Ishikawa (cell line): Measurements from ENCODE around the gene KCNK17.

Source experiments
- CEBPB ChIP-seq: IDR thresholded peaks from 2 replicates; pipeline ENCODE4 v1.6.1; 2012
- CREB1 ChIP-seq: IDR thresholded peaks from 2 replicates; pipeline ENCODE4 v1.6.1; 2012; ENCODE audit warnings: low read depth
- EGR1 ChIP-seq: IDR thresholded peaks from 2 replicates; pipeline ENCODE4 v1.6.1; 2012
- EP300 ChIP-seq: IDR thresholded peaks from 2 replicates; pipeline ENCODE4 v1.6.1; 2012; ENCODE audit warnings: borderline replicate concordance
- FOXM1 ChIP-seq: IDR thresholded peaks from 2 replicates; pipeline ENCODE4 v1.6.1; 2012; ENCODE audit warnings: low read depth, borderline replicate concordance
- NFIC ChIP-seq: IDR thresholded peaks from 2 replicates; pipeline ENCODE4 v1.6.1; 2012
- RAD21 ChIP-seq: IDR thresholded peaks from 2 replicates; pipeline ENCODE4 v1.6.1; 2012; ENCODE audit warnings: low read depth
- TAF1 ChIP-seq: IDR thresholded peaks from 2 replicates; pipeline ENCODE4 v1.6.1; 2012; ENCODE audit warnings: low read depth, mild to moderate bottlenecking
- TEAD4 ChIP-seq: IDR thresholded peaks from 2 replicates; pipeline ENCODE4 v1.6.1; 2012
- YY1 ChIP-seq: IDR thresholded peaks from 2 replicates; pipeline ENCODE4 v1.6.1; 2012; ENCODE audit warnings: low read depth
- ZBTB7A ChIP-seq: IDR thresholded peaks from 2 replicates; pipeline ENCODE4 v1.6.1; 2012; ENCODE audit warnings: low read depth
- TF ChIP-seq, protein P1 (sequence below): IDR thresholded peaks from 2 replicates; pipeline ENCODE4 v1.6.1; 2012; ENCODE audit warnings: low read depth, mild to moderate bottlenecking
- TF ChIP-seq, protein P2 (sequence below): IDR thresholded peaks from 2 replicates; pipeline ENCODE4 v1.6.1; 2012
- TF ChIP-seq, protein P3 (sequence below): IDR thresholded peaks from 2 replicates; pipeline ENCODE4 v1.6.1; 2012

DNA sequence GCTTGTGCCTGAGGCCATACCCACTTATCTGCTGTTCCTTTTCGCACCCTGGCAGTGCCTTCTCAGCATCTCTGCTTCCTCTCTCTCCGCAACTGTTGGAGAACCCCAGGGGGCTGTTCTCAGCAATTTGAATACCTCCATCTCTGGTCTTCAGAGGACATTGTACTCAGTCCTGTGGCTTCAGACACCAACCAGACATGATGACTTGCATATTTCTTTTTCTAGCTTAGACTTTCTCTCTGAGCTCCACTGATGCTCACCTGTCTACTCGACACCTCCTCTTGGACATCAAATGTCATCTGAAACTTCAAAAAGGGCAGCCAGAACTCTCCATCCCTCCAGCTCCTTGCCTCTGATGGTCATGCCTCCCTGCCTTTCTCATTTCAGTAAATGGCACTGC is 27.1 kb upstream of the KCNK17 start:
- TF ChIP-seq RAD21 (no peak), FOXM1 (no peak), YY1 (no peak), NFIC (no peak), EP300 (no peak), CEBPB (no peak), TEAD4 (no peak), TAF1 (no peak), EGR1 (no peak), CREB1 (no peak), ZBTB7A (no peak)
- TF ChIP-seq, protein P1, sequence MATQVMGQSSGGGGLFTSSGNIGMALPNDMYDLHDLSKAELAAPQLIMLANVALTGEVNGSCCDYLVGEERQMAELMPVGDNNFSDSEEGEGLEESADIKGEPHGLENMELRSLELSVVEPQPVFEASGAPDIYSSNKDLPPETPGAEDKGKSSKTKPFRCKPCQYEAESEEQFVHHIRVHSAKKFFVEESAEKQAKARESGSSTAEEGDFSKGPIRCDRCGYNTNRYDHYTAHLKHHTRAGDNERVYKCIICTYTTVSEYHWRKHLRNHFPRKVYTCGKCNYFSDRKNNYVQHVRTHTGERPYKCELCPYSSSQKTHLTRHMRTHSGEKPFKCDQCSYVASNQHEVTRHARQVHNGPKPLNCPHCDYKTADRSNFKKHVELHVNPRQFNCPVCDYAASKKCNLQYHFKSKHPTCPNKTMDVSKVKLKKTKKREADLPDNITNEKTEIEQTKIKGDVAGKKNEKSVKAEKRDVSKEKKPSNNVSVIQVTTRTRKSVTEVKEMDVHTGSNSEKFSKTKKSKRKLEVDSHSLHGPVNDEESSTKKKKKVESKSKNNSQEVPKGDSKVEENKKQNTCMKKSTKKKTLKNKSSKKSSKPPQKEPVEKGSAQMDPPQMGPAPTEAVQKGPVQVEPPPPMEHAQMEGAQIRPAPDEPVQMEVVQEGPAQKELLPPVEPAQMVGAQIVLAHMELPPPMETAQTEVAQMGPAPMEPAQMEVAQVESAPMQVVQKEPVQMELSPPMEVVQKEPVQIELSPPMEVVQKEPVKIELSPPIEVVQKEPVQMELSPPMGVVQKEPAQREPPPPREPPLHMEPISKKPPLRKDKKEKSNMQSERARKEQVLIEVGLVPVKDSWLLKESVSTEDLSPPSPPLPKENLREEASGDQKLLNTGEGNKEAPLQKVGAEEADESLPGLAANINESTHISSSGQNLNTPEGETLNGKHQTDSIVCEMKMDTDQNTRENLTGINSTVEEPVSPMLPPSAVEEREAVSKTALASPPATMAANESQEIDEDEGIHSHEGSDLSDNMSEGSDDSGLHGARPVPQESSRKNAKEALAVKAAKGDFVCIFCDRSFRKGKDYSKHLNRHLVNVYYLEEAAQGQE: no peak
- TF ChIP-seq, protein P2, sequence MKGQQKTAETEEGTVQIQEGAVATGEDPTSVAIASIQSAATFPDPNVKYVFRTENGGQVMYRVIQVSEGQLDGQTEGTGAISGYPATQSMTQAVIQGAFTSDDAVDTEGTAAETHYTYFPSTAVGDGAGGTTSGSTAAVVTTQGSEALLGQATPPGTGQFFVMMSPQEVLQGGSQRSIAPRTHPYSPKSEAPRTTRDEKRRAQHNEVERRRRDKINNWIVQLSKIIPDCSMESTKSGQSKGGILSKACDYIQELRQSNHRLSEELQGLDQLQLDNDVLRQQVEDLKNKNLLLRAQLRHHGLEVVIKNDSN: no peak
- TF ChIP-seq, protein P3, sequence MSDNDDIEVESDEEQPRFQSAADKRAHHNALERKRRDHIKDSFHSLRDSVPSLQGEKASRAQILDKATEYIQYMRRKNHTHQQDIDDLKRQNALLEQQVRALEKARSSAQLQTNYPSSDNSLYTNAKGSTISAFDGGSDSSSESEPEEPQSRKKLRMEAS: no peak
